GM06990 (cell line): ENCODE measurements around the gene GCGR.

Experiments used
- DNase-seq: peaks from one replicate; pipeline ENCODE4 v3.0.0-alpha.2; 2011; ENCODE audit not compliant: insufficient read length; ENCODE audit errors: extremely low read depth
- H3K27me3 ChIP-seq: replicated peaks from 2 replicates; pipeline ENCODE4 v1.6.0; 2011; ENCODE audit warnings: low read length; ENCODE audit not compliant: control insufficient read depth, insufficient read depth
- H3K36me3 ChIP-seq: 2 replicates; pipeline ENCODE4 v1.5.1; 2011; ENCODE audit warnings: low read length; ENCODE audit not compliant: control insufficient read depth, insufficient read depth
- H3K4me3 ChIP-seq: replicated peaks from 2 replicates; pipeline ENCODE4 v1.5.1; 2011; ENCODE audit warnings: low read depth, mild to moderate bottlenecking, control low read depth, low read length
- TF ChIP-seq, protein P1 (sequence below): IDR thresholded peaks from 2 replicates; pipeline ENCODE4 v1.5.1; 2011; ENCODE audit warnings: low read length, control low read depth, mild to moderate bottlenecking, inconsistent platforms; ENCODE audit not compliant: insufficient read depth, poor library complexity, severe bottlenecking

Gene GCGR

DNA sequence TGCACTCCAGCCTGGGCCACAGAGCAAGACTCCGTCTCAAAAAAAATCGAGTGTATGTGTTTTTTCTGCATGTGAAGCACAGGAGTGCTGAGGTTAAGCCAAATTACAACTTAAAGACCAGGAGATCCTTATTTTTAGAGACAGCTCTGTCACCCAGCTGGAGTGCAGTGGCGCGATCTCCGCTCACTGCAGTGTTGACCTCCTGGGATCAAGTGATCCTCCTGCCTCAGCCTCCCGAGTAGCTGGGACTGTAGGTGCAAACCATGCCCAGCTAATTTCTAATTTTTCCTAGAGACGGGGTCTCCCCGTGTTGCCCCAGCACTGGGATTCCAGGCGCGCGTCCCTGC, 38.4 kb downstream of the GCGR start:
- TF ChIP-seq, protein P1, sequence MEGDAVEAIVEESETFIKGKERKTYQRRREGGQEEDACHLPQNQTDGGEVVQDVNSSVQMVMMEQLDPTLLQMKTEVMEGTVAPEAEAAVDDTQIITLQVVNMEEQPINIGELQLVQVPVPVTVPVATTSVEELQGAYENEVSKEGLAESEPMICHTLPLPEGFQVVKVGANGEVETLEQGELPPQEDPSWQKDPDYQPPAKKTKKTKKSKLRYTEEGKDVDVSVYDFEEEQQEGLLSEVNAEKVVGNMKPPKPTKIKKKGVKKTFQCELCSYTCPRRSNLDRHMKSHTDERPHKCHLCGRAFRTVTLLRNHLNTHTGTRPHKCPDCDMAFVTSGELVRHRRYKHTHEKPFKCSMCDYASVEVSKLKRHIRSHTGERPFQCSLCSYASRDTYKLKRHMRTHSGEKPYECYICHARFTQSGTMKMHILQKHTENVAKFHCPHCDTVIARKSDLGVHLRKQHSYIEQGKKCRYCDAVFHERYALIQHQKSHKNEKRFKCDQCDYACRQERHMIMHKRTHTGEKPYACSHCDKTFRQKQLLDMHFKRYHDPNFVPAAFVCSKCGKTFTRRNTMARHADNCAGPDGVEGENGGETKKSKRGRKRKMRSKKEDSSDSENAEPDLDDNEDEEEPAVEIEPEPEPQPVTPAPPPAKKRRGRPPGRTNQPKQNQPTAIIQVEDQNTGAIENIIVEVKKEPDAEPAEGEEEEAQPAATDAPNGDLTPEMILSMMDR, result no peak
- no peak for DNase-seq
- Histone ChIP-seq H3K27me3 (no peaks in the 10 kb centered on the region), H3K36me3 (peaks cover 45% of the 10 kb centered on the region), H3K4me3 (no peak overlapping the region)

- Histone ChIP-seq H3K27me3 (no peaks in the 10 kb centered on the region), H3K4me3 (no peak overlapping the region), H3K36me3 (peaks cover 47% of the 10 kb centered on the region)
- no peak for DNase-seq
- TF ChIP-seq, protein P1, result no peak
These were observed 39.0 kb downstream of the GCGR start for GRCh38 chr17:81842725-81843504.

DNA sequence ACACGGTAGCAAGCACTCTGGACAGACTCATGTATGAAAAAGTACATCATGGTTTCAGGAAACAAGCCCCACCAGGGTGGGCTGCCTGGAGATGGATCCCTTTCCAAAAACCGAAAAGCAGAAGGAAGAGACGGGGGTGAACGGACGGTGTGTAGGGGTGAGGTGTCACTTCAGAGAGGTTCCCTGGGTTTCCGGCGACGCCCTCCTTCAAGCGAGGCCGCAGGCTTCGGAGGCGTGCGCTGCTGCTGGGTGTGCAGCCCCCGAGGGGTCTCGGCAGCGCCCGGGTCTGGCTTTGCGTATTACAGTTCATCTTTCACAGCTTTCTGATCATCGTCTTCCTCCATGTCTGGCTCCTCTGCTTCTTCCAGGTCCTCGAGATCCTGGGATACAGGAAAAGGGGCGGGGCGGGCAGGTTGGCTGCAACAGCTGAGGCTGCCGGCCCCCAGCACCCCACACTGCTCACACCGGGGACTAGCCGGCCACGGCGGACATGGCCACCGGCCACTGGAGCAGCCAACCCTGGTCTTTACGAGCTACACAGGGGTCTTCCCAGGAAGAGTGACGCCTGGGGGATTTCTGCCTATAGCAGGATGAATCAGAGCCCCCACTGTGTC, 39.9 kb downstream of the GCGR start:
- TF ChIP-seq, protein P1, result no peak
- DNase-seq, result no peak
- Histone ChIP-seq H3K27me3 (no peaks in the 10 kb centered on the region), H3K36me3 (peaks cover 49% of the 10 kb centered on the region), H3K4me3 (no peak overlapping the region)

DNA sequence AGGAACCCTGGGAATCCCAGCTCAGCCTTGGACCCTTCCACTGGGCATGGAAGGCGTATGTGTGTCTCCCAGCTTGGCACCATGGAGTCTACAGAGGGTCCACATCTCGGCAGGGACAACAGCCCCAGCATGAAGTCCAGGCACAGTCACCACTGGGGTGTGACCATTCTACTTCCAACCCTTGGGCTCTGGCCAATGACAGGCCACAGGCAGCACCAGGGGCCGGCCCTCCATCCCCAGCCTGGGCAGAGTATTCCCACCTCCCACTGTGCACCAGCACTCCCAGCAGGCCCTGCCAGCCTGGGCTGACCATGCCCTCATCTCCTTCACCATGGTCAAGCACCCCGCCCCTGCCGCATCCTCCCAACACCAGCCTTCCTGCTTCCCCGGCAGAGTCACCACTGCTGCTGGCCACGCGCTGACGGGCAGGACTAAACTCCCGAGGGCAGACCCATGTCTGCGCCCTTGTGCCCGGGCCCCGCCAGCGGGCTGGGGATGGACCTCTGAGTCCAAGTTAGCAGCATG, 40.4 kb downstream of the GCGR start:
- peaks cover 49% of the 10 kb centered on the region for H3K36me3 ChIP-seq
- no peak overlapping the region for H3K4me3 ChIP-seq
- no peaks in the 10 kb centered on the region for H3K27me3 ChIP-seq
- TF ChIP-seq, protein P1, result no peak
- DNase-seq, result no peak

DNA sequence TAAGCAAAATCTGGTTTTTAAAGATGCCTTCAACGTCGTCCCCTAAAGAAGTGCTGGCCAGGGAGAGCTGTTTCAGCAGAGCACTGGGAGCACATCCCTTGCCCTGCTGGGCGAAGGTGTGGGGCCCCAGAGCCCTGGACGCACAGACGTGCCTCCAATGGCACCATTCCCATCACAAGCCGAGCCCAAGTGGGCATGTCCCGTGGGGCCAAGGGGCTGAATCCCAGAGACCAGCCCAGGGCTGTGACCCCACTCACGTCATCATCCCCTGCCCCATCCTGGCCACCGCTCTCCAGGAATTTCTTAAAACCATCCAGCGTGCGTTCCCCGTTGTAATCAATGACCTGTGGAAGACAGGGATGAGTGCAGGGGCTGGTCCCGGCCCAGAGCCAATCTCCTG, 40.9 kb downstream of the GCGR start:
- Histone ChIP-seq H3K36me3 (peaks cover 49% of the 10 kb centered on the region), H3K27me3 (no peaks in the 10 kb centered on the region), H3K4me3 (no peak overlapping the region)
- DNase-seq, result no peak
- TF ChIP-seq, protein P1, result no peak
